ENCODE data around the gene DYNC2H1. TPM values are rescaled to one million over a fixed set of nuclear protein-coding genes. Genes with fewer than 3 reads are reported as not detected.

Gene DYNC2H1
- total RNA-seq, 1 donor from 2014 or later, result 18.6 TPM

DNA sequence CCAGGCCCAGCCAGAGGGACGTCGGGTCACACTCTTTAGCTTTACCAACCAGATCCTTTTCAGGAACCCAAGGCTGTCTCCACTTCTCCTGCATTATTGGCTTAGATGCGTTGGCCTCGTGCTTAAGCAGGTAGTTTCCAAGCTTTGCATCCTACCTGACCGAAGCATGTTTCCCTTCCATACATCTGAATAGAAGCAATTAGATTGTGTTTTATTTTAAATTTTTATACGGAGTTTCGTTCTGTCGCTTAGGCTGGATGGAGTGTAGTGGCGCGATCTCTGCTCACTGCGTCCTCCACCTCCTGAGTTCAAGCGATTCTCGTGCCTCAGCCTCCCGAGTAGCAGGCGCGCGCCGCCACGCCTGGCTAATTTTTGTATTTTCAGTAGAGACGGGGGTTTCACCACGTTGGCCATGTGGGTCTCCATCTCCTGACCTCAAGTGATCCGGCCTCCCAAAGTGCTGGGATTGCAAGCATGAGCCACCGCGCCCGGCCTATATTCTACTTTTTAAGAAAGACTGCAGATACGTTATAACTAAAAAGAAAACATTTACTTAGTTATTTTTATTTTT lies 677 bp downstream of the DYNC2H1 start:
- H3K9me3 Mint-ChIP-seq (ENCODE audit: low read depth), result peaks cover 2% of the 10 kb centered on the region
- DNase-seq (ENCODE audit: low spot score, unreplicated experiment), result no peak
- no peaks in the 10 kb centered on the region for H3K4me1 Mint-ChIP-seq (ENCODE audit: low read depth)
- H3K27me3 Mint-ChIP-seq, result no peaks in the 10 kb centered on the region
- peak overlapping the region; percentile 95 for H3K4me3 Mint-ChIP-seq (ENCODE audit: low read depth)
- TF ChIP-seq, protein P1, sequence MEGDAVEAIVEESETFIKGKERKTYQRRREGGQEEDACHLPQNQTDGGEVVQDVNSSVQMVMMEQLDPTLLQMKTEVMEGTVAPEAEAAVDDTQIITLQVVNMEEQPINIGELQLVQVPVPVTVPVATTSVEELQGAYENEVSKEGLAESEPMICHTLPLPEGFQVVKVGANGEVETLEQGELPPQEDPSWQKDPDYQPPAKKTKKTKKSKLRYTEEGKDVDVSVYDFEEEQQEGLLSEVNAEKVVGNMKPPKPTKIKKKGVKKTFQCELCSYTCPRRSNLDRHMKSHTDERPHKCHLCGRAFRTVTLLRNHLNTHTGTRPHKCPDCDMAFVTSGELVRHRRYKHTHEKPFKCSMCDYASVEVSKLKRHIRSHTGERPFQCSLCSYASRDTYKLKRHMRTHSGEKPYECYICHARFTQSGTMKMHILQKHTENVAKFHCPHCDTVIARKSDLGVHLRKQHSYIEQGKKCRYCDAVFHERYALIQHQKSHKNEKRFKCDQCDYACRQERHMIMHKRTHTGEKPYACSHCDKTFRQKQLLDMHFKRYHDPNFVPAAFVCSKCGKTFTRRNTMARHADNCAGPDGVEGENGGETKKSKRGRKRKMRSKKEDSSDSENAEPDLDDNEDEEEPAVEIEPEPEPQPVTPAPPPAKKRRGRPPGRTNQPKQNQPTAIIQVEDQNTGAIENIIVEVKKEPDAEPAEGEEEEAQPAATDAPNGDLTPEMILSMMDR (IDR thresholded peaks at IDR 0.05; ENCODE audit: unreplicated experiment), result no peak
- H3K36me3 Mint-ChIP-seq (ENCODE audit: insufficient read depth), result peaks cover 8% of the 10 kb centered on the region
- peak overlapping the region; percentile 93 for H3K27ac Mint-ChIP-seq

GRCh38 chr11:103110391-103110790 lies 1.2 kb downstream of the DYNC2H1 start:
- Mint-ChIP-seq H3K4me1 (ENCODE audit: low read depth) (no peaks in the 10 kb centered on the region), H3K27ac (no peak overlapping the region), H3K9me3 (ENCODE audit: low read depth) (peaks cover 2% of the 10 kb centered on the region), H3K4me3 (ENCODE audit: low read depth) (peak overlapping the region; percentile 95), H3K36me3 (ENCODE audit: insufficient read depth) (peaks cover 9% of the 10 kb centered on the region), H3K27me3 (no peaks in the 10 kb centered on the region)
- TF ChIP-seq, protein P1 (IDR thresholded peaks at IDR 0.05; ENCODE audit: unreplicated experiment), result peak; percentile 11
- no peak for DNase-seq (ENCODE audit: low spot score, unreplicated experiment)

GRCh38 chr11:103111400-103111799 lies 2.2 kb downstream of the DYNC2H1 start:
- no peak overlapping the region for H3K4me3 Mint-ChIP-seq (ENCODE audit: low read depth)
- H3K27ac Mint-ChIP-seq, result no peak overlapping the region
- no peak for DNase-seq (ENCODE audit: low spot score, unreplicated experiment)
- TF ChIP-seq, protein P1 (IDR thresholded peaks at IDR 0.05; ENCODE audit: unreplicated experiment), result no peak
- peaks cover 9% of the 10 kb centered on the region for H3K36me3 Mint-ChIP-seq (ENCODE audit: insufficient read depth)
- H3K4me1 Mint-ChIP-seq (ENCODE audit: low read depth), result no peaks in the 10 kb centered on the region
- no peaks in the 10 kb centered on the region for H3K27me3 Mint-ChIP-seq
- peaks cover 2% of the 10 kb centered on the region for H3K9me3 Mint-ChIP-seq (ENCODE audit: low read depth)

DNA sequence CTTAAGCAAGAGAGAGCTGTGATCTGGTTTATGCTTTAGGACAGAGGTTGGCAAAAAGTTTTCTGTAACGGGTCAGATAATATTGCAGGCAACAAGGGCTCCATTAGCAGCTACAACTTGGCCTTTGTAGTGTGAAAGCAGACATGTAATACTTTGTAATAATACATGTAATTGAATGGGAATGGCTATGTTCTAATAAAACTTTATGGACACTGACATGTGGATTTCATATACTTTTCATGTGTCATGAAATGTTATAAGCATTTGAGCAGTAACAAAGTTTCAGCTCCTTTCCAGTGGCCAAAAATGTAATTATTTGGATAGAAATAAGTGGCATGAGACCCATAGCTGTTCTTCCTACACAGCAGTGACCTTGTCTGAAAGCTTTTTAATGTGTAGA lies 3.1 kb downstream of the DYNC2H1 start:
- peaks cover 9% of the 10 kb centered on the region for H3K36me3 Mint-ChIP-seq (ENCODE audit: insufficient read depth)
- H3K27me3 Mint-ChIP-seq, result no peaks in the 10 kb centered on the region
- no peaks in the 10 kb centered on the region for H3K4me1 Mint-ChIP-seq (ENCODE audit: low read depth)
- TF ChIP-seq, protein P1 (IDR thresholded peaks at IDR 0.05; ENCODE audit: unreplicated experiment), result no peak
- no peak for DNase-seq (ENCODE audit: low spot score, unreplicated experiment)
- peaks cover 2% of the 10 kb centered on the region for H3K9me3 Mint-ChIP-seq (ENCODE audit: low read depth)
- no peak overlapping the region for H3K27ac Mint-ChIP-seq
- H3K4me3 Mint-ChIP-seq (ENCODE audit: low read depth), result no peak overlapping the region

DNA sequence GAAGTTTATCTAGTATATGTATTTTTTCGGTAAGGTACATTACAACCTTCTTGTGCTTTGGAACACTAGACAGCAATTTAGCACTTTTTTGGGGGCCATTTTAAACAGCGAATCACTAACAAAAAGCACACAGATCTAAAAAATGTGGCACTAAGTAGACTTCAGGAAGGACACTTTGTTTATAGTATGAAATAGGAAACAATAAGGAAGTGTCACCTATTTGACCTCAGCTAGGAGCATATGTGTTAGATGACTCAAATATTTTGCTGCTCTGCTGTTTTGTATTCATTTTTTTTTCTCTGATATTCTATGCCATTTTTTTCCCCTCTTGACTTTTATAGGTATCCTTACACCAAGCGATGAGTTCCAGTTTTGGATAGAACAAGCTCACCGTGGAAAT lies 5.6 kb downstream of the DYNC2H1 start:
- H3K9me3 Mint-ChIP-seq (ENCODE audit: low read depth), result peaks cover 2% of the 10 kb centered on the region
- H3K4me3 Mint-ChIP-seq (ENCODE audit: low read depth), result no peak overlapping the region
- H3K27me3 Mint-ChIP-seq, result no peaks in the 10 kb centered on the region
- H3K36me3 Mint-ChIP-seq (ENCODE audit: insufficient read depth), result peaks cover 11% of the 10 kb centered on the region
- DNase-seq (ENCODE audit: low spot score, unreplicated experiment), result no peak
- H3K27ac Mint-ChIP-seq, result no peak overlapping the region
- TF ChIP-seq, protein P1 (IDR thresholded peaks at IDR 0.05; ENCODE audit: unreplicated experiment), result no peak
- H3K4me1 Mint-ChIP-seq (ENCODE audit: low read depth), result no peaks in the 10 kb centered on the region

Data from progenitor cell of endocrine pancreas (in vitro differentiated cells).